ENCODE data around the gene CXorf65.

Gene CXorf65

DNA sequence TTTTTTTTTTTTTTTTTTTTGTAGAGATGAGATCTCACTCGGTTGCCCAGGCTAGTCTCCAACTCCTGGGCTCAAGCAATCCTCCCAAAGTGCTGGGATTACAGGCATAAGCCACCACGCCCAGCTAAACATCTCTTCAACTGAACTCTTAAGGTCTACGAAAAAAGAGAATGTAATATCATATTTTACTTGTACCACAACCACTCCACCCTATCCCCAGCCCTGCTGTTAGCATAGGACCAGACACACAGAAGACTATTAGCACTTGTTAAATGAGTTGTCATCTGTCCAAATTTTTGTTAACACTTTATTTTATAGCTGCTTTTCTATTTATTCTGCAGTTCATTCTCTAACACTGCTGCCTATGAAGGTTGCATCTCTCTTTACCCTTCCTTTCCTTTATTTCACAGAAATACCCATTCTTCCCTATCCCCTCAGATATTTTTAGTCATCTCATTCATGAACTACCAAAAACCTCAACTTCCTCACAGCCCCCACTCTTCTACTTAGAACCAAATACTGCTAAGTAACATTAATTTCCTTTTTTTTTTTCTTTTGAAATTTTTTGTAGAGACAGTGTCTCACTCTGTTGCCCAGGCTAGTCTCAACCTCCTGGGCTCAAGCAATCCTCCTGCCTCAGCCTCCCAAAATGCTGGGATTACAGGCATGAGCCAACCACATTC, 48.6 kb downstream of the CXorf65 start:
- DNase-seq, result no peak

DNA sequence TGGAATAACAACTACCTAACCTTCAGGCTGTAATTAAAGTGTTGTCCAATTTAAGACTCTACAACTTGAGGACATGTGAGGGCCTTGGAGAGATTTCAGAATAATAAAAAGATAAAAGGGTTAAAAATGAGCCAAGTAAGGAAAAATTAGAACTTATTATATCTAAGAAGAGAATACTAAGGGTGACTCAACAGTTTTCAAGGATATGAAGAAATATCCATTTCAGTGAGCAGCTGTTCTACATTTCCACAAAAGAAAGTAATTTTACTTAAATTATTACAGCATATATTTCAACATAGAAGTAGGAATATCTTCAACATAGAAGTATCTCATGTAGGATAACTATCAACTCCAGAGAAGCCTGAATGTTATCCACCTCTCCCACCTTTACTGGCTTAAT, 49.7 kb downstream of the CXorf65 start:
- no peak for DNase-seq

Data from kidney glomerular epithelial cell (primary cell).